ENCODE data around the gene RPRM. TPM values are rescaled to one million over a fixed set of nuclear protein-coding genes. Genes with fewer than 3 reads are reported as not detected.

RPRM gene
- total and polyA plus RNA-seq, 4 donors: not detected

GRCh38 chr2:153474876-153475435 is 3.6 kb downstream of the RPRM start:
- DNase-seq (ENCODE audit: low spot score): no peak
- no peak overlapping the region for H3K9ac ChIP-seq (ENCODE audit: low read depth in 1 of 2, low read length in 2 of 2)
- no peak overlapping the region for H3K27ac ChIP-seq (ENCODE audit: low read depth in 1 of 2, low read length in 2 of 2)
- peaks cover 2 to 22% (median 17%) of the 10 kb centered on the region in 4 donors for H3K4me1 ChIP-seq (ENCODE audit: control insufficient read depth in 4 of 4, insufficient read depth in 4 of 4, low read length in 3 of 4)
- no peaks in the 10 kb centered on the region for H3K36me3 ChIP-seq (ENCODE audit: control insufficient read depth in 4 of 4, insufficient read depth in 3 of 4, low read depth in 1 of 4, low read length in 3 of 4)
- peaks cover 0 to 15% (median 6%) of the 10 kb centered on the region in 4 donors for H3K27me3 ChIP-seq (ENCODE audit: control insufficient read depth in 4 of 4, insufficient read depth in 4 of 4, low read length in 3 of 4)
- TF ChIP-seq FOXA1 (IDR thresholded peaks at IDR 0.05): no peak
- TF ChIP-seq NR2F2 (IDR thresholded peaks at IDR 0.05): no peak
- TF ChIP-seq GABPA (IDR thresholded peaks at IDR 0.05 in 1 of 2, conservative IDR thresholded peaks at IDR 0.05 in 1 of 2): no peak
- TF ChIP-seq YY1 (IDR thresholded peaks at IDR 0.05): no peak
- WGBS: 67% methylated on average over 2 of the region's 2 CpGs
- no peaks in the 10 kb centered on the region for H3K9me3 ChIP-seq (ENCODE audit: control insufficient read depth in 4 of 4, low read length in 3 of 4)
- H3K4me3 ChIP-seq (ENCODE audit: low read depth in 1 of 3, low read length in 3 of 3): no peak overlapping the region

DNA sequence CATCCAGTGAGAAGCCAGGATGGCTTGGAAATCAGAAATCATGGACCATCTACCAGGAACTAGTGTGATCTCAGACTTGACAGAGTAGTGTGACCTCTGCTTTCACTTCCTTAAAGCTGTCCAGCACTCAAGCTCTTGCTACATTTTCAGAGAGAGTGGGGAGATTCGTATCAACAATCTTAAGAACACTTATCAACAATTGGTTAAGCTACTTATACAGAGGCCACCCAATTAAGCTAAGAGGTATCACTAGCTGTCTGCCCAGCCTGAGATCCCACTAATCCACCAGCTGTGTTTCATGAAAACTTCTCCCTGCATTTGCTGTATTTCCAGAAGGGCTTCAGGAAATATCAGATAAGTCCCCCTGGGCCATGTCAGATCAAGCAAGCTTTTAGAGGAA is 4.2 kb downstream of the RPRM start:
- no peak overlapping the region for H3K27ac ChIP-seq (ENCODE audit: low read depth in 1 of 2, low read length in 2 of 2)
- H3K27me3 ChIP-seq (ENCODE audit: control insufficient read depth in 4 of 4, insufficient read depth in 4 of 4, low read length in 3 of 4): peaks cover 0 to 15% (median 5%) of the 10 kb centered on the region in 4 donors
- no peaks in the 10 kb centered on the region for H3K9me3 ChIP-seq (ENCODE audit: control insufficient read depth in 4 of 4, low read length in 3 of 4)
- no peak for TF ChIP-seq HNF4A (conservative IDR thresholded peaks at IDR 0.05)
- TF ChIP-seq RXRA (IDR thresholded peaks at IDR 0.05): no peak
- TF ChIP-seq, protein P1, sequence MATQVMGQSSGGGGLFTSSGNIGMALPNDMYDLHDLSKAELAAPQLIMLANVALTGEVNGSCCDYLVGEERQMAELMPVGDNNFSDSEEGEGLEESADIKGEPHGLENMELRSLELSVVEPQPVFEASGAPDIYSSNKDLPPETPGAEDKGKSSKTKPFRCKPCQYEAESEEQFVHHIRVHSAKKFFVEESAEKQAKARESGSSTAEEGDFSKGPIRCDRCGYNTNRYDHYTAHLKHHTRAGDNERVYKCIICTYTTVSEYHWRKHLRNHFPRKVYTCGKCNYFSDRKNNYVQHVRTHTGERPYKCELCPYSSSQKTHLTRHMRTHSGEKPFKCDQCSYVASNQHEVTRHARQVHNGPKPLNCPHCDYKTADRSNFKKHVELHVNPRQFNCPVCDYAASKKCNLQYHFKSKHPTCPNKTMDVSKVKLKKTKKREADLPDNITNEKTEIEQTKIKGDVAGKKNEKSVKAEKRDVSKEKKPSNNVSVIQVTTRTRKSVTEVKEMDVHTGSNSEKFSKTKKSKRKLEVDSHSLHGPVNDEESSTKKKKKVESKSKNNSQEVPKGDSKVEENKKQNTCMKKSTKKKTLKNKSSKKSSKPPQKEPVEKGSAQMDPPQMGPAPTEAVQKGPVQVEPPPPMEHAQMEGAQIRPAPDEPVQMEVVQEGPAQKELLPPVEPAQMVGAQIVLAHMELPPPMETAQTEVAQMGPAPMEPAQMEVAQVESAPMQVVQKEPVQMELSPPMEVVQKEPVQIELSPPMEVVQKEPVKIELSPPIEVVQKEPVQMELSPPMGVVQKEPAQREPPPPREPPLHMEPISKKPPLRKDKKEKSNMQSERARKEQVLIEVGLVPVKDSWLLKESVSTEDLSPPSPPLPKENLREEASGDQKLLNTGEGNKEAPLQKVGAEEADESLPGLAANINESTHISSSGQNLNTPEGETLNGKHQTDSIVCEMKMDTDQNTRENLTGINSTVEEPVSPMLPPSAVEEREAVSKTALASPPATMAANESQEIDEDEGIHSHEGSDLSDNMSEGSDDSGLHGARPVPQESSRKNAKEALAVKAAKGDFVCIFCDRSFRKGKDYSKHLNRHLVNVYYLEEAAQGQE (IDR thresholded peaks at IDR 0.05): no peak
- TF ChIP-seq GABPA (IDR thresholded peaks at IDR 0.05 in 1 of 2, conservative IDR thresholded peaks at IDR 0.05 in 1 of 2): no peak
- TF ChIP-seq TAF1 (conservative IDR thresholded peaks at IDR 0.05): no peak
- no peak for TF ChIP-seq ATF3 (IDR thresholded peaks at IDR 0.05)
- no peak for TF ChIP-seq RAD21 (IDR thresholded peaks at IDR 0.05)
- TF ChIP-seq JUND (IDR thresholded peaks at IDR 0.05): no peak
- no peak for TF ChIP-seq EGR1 (IDR thresholded peaks at IDR 0.05; ENCODE audit: low read depth in 2 of 2)
- no peak for TF ChIP-seq HNF4G (IDR thresholded peaks at IDR 0.05)
- TF ChIP-seq FOXA1 (IDR thresholded peaks at IDR 0.05): no peak
- H3K4me3 ChIP-seq (ENCODE audit: low read depth in 1 of 3, low read length in 3 of 3): no peak overlapping the region
- no peak overlapping the region for H3K9ac ChIP-seq (ENCODE audit: low read depth in 1 of 2, low read length in 2 of 2)
- WGBS: 23% methylated on average over 1 of the region's 1 CpG
- peaks cover 2 to 22% (median 17%) of the 10 kb centered on the region in 4 donors for H3K4me1 ChIP-seq (ENCODE audit: control insufficient read depth in 4 of 4, insufficient read depth in 4 of 4, low read length in 3 of 4)
- no peaks in the 10 kb centered on the region for H3K36me3 ChIP-seq (ENCODE audit: control insufficient read depth in 4 of 4, insufficient read depth in 3 of 4, low read depth in 1 of 4, low read length in 3 of 4)
- DNase-seq (ENCODE audit: low spot score): no peak

- TF ChIP-seq RXRA (IDR thresholded peaks at IDR 0.05) (no peak), GABPA (IDR thresholded peaks at IDR 0.05 in 1 of 2, conservative IDR thresholded peaks at IDR 0.05 in 1 of 2) (no peak), HNF4A (conservative IDR thresholded peaks at IDR 0.05) (no peak), JUND (IDR thresholded peaks at IDR 0.05) (no peak), SP1 (IDR thresholded peaks at IDR 0.05) (no peak), RAD21 (IDR thresholded peaks at IDR 0.05) (no peak), YY1 (IDR thresholded peaks at IDR 0.05) (no peak), EGR1 (IDR thresholded peaks at IDR 0.05; ENCODE audit: low read depth in 2 of 2) (no peak)
- TF ChIP-seq, protein P2, sequence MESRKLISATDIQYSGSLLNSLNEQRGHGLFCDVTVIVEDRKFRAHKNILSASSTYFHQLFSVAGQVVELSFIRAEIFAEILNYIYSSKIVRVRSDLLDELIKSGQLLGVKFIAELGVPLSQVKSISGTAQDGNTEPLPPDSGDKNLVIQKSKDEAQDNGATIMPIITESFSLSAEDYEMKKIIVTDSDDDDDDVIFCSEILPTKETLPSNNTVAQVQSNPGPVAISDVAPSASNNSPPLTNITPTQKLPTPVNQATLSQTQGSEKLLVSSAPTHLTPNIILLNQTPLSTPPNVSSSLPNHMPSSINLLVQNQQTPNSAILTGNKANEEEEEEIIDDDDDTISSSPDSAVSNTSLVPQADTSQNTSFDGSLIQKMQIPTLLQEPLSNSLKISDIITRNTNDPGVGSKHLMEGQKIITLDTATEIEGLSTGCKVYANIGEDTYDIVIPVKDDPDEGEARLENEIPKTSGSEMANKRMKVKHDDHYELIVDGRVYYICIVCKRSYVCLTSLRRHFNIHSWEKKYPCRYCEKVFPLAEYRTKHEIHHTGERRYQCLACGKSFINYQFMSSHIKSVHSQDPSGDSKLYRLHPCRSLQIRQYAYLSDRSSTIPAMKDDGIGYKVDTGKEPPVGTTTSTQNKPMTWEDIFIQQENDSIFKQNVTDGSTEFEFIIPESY (IDR thresholded peaks at IDR 0.05): no peak
- TF ChIP-seq, protein P3, sequence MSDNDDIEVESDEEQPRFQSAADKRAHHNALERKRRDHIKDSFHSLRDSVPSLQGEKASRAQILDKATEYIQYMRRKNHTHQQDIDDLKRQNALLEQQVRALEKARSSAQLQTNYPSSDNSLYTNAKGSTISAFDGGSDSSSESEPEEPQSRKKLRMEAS (IDR thresholded peaks at IDR 0.05): no peak
- TF ChIP-seq, protein P1 (IDR thresholded peaks at IDR 0.05): no peak
- Histone ChIP-seq H3K4me3 (ENCODE audit: low read depth in 1 of 3, low read length in 3 of 3) (no peak overlapping the region), H3K9me3 (ENCODE audit: control insufficient read depth in 4 of 4, low read length in 3 of 4) (no peaks in the 10 kb centered on the region), H3K27ac (ENCODE audit: low read depth in 1 of 2, low read length in 2 of 2) (no peak overlapping the region), H3K4me1 (ENCODE audit: control insufficient read depth in 4 of 4, insufficient read depth in 4 of 4, low read length in 3 of 4) (no peaks in the 10 kb centered on the region), H3K27me3 (ENCODE audit: control insufficient read depth in 4 of 4, insufficient read depth in 4 of 4, low read length in 3 of 4) (peaks cover 0 to 3% (median 2%) of the 10 kb centered on the region in 4 donors), H3K9ac (ENCODE audit: low read depth in 1 of 2, low read length in 2 of 2) (no peak overlapping the region), H3K36me3 (ENCODE audit: control insufficient read depth in 4 of 4, insufficient read depth in 3 of 4, low read depth in 1 of 4, low read length in 3 of 4) (no peaks in the 10 kb centered on the region)
- WGBS: 80% methylated on average over 4 of the region's 4 CpGs
- DNase-seq (ENCODE audit: low spot score): no peak
These were observed 7.7 kb downstream of the RPRM start for GRCh38 chr2:153470867-153471266.

Data from liver (tissue), 9 donors.